Lower leg skin (tissue), 4 donors: ENCODE data around the gene TOGARAM2. TPM values are rescaled to one million over a fixed set of nuclear protein-coding genes. Genes with fewer than 3 reads are reported as not detected.

ENCODE experiments used
- DNase-seq, 2 donors: peaks; one replicate each; pipeline ENCODE4 v3.0.0-alpha.2; 2019; ENCODE audit warnings: low spot score in 2 of 2
- H3K4me3 ChIP-seq: fragments of 200-600 bp; sonication (generic); 2 replicates; pipeline ENCODE4 v1.5.1; 2017; ENCODE audit warnings: mild to moderate bottlenecking, low read depth; ENCODE audit not compliant: poor library complexity, severe bottlenecking
- POLR2A ChIP-seq, 2 donors: fragments of 450-650 bp; IDR thresholded peaks; one replicate each; pipeline ENCODE4 v1.6.1; 2016 to 2017; ENCODE audit warnings: antibody characterized with exemption in 2 of 2, mild to moderate bottlenecking in 1 of 2, moderate library complexity in 1 of 2
- WGBS, 2 donors: methylation state at CpG; one replicate each; pipeline ENCODE4 v1.1.5; 2018; 5-methylcytosine and 5-hydroxymethylcytosine counted together
- intact Hi-C: fragments of 100-400 bp; cut with DNase I; formaldehyde crosslinking; loops from one replicate; pipeline ENCODE4 v1.15.0; 2023; ENCODE audit warnings: low total_unique reads
- total RNA-seq, 4 donors: library from RNA; depleted of rRNA; stranded (reverse); fragments of >200 nt; gene quantifications; one replicate each; pipeline ENCODE4 v1.1.0, GENCODE V29; 2016
- TF ChIP-seq, protein P1 (sequence below), 3 donors: fragments of 450-650 bp; IDR thresholded peaks; one replicate each; pipeline ENCODE4 v1.5.1; 2016; ENCODE audit warnings: antibody characterized with exemption in 3 of 3, mild to moderate bottlenecking in 3 of 3, moderate library complexity in 2 of 3

TOGARAM2 gene
- total RNA-seq, 4 donors from 2014 or later: 0.17 to 5.1 (median 1.7) TPM

DNA sequence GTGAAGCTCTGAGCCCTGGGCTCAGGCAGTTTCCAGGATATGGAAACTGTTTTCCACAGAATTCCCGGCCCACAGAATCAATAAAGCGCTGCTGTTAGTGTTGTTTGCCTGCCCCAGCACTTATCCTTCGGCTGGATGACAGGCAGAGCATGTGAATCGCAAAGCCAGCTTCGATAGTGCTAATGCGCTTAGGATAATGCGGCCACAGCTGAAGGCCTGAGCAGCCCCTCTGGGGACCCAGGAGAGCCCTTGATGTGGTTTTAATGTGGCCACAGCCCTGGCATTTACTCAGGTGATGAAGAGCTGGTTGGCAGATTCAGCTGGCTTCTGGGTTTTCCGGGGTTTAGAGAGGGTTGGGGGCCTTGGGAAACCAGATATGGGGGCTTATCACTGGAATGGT lies 69.5 kb downstream of the TOGARAM2 start:
- WGBS, 2 donors: 85 to 91% methylated on average over 8 of the region's 8 CpGs
- DNase-seq: no peak
- intact Hi-C loops: no loop called here
- H3K4me3 ChIP-seq: no peak overlapping the region
- TF ChIP-seq POLR2A (IDR thresholded peaks at IDR 0.05): no peak
- TF ChIP-seq, protein P1, sequence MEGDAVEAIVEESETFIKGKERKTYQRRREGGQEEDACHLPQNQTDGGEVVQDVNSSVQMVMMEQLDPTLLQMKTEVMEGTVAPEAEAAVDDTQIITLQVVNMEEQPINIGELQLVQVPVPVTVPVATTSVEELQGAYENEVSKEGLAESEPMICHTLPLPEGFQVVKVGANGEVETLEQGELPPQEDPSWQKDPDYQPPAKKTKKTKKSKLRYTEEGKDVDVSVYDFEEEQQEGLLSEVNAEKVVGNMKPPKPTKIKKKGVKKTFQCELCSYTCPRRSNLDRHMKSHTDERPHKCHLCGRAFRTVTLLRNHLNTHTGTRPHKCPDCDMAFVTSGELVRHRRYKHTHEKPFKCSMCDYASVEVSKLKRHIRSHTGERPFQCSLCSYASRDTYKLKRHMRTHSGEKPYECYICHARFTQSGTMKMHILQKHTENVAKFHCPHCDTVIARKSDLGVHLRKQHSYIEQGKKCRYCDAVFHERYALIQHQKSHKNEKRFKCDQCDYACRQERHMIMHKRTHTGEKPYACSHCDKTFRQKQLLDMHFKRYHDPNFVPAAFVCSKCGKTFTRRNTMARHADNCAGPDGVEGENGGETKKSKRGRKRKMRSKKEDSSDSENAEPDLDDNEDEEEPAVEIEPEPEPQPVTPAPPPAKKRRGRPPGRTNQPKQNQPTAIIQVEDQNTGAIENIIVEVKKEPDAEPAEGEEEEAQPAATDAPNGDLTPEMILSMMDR (IDR thresholded peaks at IDR 0.05): no peak

DNA sequence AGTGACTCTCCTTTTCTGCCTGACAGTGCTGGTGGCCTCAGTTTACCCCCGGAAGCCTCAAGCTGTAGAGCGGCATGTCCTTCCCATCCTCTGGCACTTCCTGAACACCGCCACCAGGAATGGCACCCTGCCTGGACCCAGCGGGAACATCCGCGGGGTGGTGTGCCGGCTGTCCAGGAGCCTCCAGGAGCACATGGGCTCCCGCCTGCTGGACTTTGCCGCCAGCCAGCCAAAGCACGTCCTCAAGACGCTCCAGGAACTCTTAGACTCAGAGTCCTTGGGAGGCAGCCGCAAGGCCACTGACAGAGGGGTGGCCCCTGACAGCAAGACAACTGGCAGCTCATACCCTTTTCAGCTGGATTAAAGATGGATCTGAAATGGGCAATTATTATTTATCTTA lies 70.6 kb downstream of the TOGARAM2 start:
- WGBS, 2 donors: 91 to 99% methylated on average over 8 to 12 of the region's 12 CpGs
- TF ChIP-seq POLR2A (IDR thresholded peaks at IDR 0.05): no peak
- TF ChIP-seq, protein P1 (IDR thresholded peaks at IDR 0.05): no peak
- DNase-seq: no peak
- intact Hi-C loops: no loop called here
- no peak overlapping the region for H3K4me3 ChIP-seq

DNA sequence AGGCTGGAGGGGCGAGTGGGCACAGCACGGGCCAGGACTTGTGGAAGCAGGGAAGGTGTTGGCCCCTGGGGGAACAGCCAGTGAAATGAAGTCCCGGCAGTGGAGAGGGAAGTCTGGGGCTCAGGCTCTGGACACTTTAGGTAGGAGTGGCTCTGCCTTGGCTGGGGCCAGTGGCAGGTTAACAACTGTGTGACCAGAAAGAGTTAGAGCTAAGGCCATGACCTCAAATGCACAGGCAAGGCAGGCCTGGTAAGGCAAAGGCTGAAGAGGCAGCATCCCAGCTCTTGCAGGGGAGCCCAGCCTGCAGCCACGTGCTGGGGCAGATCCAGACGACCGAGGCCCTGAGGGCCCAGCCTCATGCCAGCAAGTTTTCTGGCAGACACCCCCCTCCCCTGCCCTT lies 71.7 kb downstream of the TOGARAM2 start:
- DNase-seq: no peak
- TF ChIP-seq POLR2A (IDR thresholded peaks at IDR 0.05): no peak
- TF ChIP-seq, protein P1 (IDR thresholded peaks at IDR 0.05): no peak
- no peak overlapping the region for H3K4me3 ChIP-seq
- intact Hi-C loops: no loop called here
- 44 to 48% methylated on average over 6 of the region's 6 CpGs for WGBS, 2 donors

DNA sequence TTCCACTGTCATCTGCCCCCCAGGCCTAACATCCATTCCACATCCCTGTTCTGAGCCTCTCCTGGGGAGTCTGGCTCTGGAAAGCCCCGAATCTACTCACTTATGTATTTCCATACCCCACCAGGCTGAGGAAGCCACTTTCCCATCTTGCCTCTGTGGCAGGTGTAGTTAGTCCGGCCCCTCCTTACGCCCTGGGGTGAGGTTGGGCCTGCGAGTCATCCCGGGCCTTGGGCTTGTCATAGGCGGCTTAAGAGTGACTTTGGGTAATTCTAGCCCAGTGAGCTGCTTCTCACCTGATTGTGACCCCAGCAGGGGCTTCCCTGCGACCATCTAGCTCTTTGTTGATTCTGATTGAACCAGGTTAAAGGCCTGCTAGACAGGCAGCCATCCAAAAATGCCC lies 72.1 kb downstream of the TOGARAM2 start:
- DNase-seq: no peak
- TF ChIP-seq, protein P1 (IDR thresholded peaks at IDR 0.05): no peak
- TF ChIP-seq POLR2A (IDR thresholded peaks at IDR 0.05): no peak
- H3K4me3 ChIP-seq: no peak overlapping the region
- 44 to 58% methylated on average over 7 of the region's 7 CpGs for WGBS, 2 donors
- intact Hi-C loops: no loop called here

DNA sequence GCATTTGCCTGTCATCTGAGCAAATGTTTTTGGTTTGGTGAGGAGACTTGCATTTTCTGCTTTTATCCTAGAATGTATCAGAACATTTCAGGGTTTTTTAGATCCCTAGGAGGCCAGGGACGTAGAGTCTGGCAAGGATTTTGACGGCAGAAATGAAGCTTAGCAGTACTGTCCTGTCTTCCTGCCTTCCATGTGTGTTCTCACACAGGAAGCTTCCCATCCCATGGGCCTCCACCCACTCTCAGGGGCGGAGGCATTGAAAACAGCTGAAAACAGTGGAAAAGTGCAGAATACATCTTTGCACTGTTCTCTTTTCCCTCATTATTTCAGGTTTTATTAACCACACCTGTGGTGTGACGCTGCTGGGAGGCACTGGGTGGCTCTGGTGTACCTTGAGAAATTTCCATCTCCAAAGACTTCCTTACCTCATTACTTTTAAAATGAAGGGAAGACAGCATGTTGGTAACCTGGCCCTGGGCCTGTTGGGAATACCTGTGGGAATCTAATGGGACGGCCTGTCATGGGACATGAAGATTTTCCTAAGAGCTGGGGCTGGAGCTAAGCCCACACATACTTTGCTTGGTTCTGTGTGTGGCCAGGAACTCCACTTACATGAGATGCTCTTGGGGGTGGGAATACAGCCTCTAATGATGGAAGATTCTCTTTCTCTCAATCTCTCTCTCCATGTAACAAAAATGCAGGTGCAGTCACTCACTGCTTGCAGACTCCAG lies 72.7 kb downstream of the TOGARAM2 start:
- no peak overlapping the region for H3K4me3 ChIP-seq
- intact Hi-C loops: no loop called here
- TF ChIP-seq POLR2A (IDR thresholded peaks at IDR 0.05): no peak
- TF ChIP-seq, protein P1 (IDR thresholded peaks at IDR 0.05): no peak
- 36 to 45% methylated on average over 5 of the region's 5 CpGs for WGBS, 2 donors
- no peak for DNase-seq

DNA sequence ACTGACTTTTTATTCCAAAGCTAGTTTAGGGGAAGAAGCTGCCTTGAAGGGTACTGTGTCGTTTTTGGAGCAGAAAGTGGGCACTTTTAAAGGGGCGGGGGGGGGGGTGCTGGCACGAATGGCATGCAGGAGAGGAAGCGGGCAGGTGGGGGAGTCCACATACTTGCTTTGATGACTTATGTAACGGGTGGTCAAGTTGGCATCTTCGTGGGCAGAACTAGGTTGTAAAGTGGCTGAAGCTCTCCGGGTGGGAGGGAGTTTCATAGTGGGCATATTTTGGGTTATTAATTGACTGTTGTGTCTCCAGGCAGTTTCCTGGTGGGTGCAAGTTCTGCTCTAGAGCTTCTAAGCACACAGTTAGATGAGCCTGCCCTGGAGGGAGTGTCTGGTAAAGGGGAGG lies 73.3 kb downstream of the TOGARAM2 start:
- 65 to 85% methylated on average over 7 of the region's 7 CpGs for WGBS, 2 donors
- DNase-seq: no peak
- no peak overlapping the region for H3K4me3 ChIP-seq
- intact Hi-C loops: no loop called here
- TF ChIP-seq, protein P1 (IDR thresholded peaks at IDR 0.05): no peak
- no peak for TF ChIP-seq POLR2A (IDR thresholded peaks at IDR 0.05)
